ENCODE data around the gene EIF4EBP3. TPM values are rescaled to one million over a fixed set of nuclear protein-coding genes. Genes with fewer than 3 reads are reported as not detected.
"Not testable (repeated sequence)": the region's sequence is repeated elsewhere in the genome, so short reads cannot be mapped to it uniquely, and the experiment has no call there.

EIF4EBP3 gene
- total and polyA plus RNA-seq, 5 experiments from 2014 or later = 24.5 to 79.6 (median 50.4) TPM

- Mint-ChIP-seq H3K4me3 (no peak overlapping the region), H3K4me1 (no peaks in the 10 kb centered on the region), H3K36me3 (peaks cover 0 to 6% (median under 1%) of the 10 kb centered on the region in 3 donors), H3K27ac (peak overlapping the region in 1 of 10 donors; percentile 6), H3K27me3 (peaks cover 0 to 4% (median under 1%) of the 10 kb centered on the region in 5 donors), H3K9me3 (peaks cover 0 to 5% (median under 1%) of the 10 kb centered on the region in 9 donors)
- POLR2A ChIA-PET = no interaction called here
- DNase-seq (no peak), ATAC-seq (no peak)
These were observed 41.0 kb downstream of the EIF4EBP3 start for GRCh38 chr5:140588311-140589070.

DNA sequence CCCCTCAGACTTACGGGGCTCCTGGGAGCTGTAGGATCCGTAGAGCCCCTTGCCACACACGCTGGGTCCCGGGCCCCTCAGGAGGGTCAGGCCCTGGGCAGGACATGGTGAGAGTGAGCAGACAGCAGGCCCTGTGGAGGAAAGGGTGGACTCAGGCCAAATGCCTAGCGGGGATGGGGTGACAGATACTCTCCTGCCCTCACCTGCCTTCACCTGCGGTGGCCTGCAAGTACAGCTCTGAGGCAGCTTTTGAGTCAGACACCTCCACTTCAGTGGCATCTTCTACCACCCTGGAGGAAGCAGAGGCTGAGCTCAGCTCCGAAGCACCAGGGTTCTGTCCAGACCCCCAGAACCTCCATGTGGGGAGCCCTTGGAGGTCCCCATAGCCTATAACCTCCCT lies 43.4 kb downstream of the EIF4EBP3 start:
- Mint-ChIP-seq H3K9me3 (no peaks in the 10 kb centered on the region), H3K4me3 (no peak overlapping the region), H3K27ac (no peak overlapping the region), H3K36me3 (no peaks in the 10 kb centered on the region), H3K27me3 (peaks cover 0 to 5% (median 0%) of the 10 kb centered on the region in 5 donors), H3K4me1 (peaks cover 0 to 1% (median 0%) of the 10 kb centered on the region in 4 donors)
- ATAC-seq = no peak
- no peak for DNase-seq
- POLR2A ChIA-PET = no interaction called here

- H3K9me3 Mint-ChIP-seq = no peaks in the 10 kb centered on the region
- ATAC-seq (no peak), DNase-seq (no peak)
- no peak overlapping the region for H3K27ac Mint-ChIP-seq
- H3K4me1 Mint-ChIP-seq = peaks cover 0 to 1% (median 0%) of the 10 kb centered on the region in 4 donors
- peak overlapping the region in 1 of 10 donors; percentile 7 for H3K4me3 Mint-ChIP-seq
- no peaks in the 10 kb centered on the region for H3K36me3 Mint-ChIP-seq
- POLR2A ChIA-PET = no interaction called here
- peaks cover 0 to 5% (median 0%) of the 10 kb centered on the region in 5 donors for H3K27me3 Mint-ChIP-seq
These were observed 44.4 kb downstream of the EIF4EBP3 start for GRCh38 chr5:140591747-140592372.

GRCh38 chr5:140593070-140593469 lies 45.6 kb downstream of the EIF4EBP3 start:
- peak overlapping the region in 2 of 10 donors; percentile 23 to 28 for H3K4me3 Mint-ChIP-seq
- H3K4me1 Mint-ChIP-seq, POLR2A ChIA-PET, H3K36me3 Mint-ChIP-seq, H3K9me3 Mint-ChIP-seq, ATAC-seq, H3K27ac Mint-ChIP-seq, DNase-seq, H3K27me3 Mint-ChIP-seq: not testable (repeated sequence)

GRCh38 chr5:140594169-140594568 lies 46.7 kb downstream of the EIF4EBP3 start:
- Mint-ChIP-seq H3K27ac (no peak overlapping the region), H3K4me3 (no peak overlapping the region), H3K4me1 (peaks cover 0 to 1% (median 0%) of the 10 kb centered on the region in 4 donors), H3K27me3 (peaks cover 0 to 6% (median 4%) of the 10 kb centered on the region in 5 donors), H3K36me3 (no peaks in the 10 kb centered on the region), H3K9me3 (no peaks in the 10 kb centered on the region)
- DNase-seq = no peak
- no peak for ATAC-seq
- POLR2A ChIA-PET = no interaction called here

- ATAC-seq (no peak), DNase-seq (no peak)
- H3K36me3 Mint-ChIP-seq = no peaks in the 10 kb centered on the region
- POLR2A ChIA-PET = no interaction called here
- no peaks in the 10 kb centered on the region for H3K9me3 Mint-ChIP-seq
- no peak overlapping the region for H3K4me3 Mint-ChIP-seq
- peaks cover 0 to 1% (median 0%) of the 10 kb centered on the region in 4 donors for H3K4me1 Mint-ChIP-seq
- no peak overlapping the region for H3K27ac Mint-ChIP-seq
- H3K27me3 Mint-ChIP-seq = peaks cover 0 to 6% (median 4%) of the 10 kb centered on the region in 5 donors
These were observed 48.3 kb downstream of the EIF4EBP3 start for GRCh38 chr5:140595538-140596300.

DNA sequence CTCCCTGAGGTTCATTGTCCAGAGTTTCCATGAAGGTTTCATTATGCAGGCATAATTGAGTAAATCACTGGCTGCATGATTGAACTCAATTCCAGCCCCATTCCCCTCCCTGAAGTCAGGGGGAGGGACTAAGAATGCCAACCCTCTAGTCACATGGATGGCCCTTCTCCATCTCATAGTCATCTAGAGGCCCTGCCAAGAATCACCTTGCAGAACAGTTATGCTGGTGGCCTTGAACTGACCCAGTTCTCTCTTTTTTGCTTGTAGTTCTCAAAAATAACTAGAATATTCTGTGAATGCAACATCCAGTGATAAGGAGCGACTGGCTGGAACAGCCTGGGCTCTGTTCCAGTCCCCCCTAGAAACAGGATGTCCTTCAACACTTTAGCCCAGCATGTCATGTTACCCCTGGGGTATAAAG lies 48.9 kb downstream of the EIF4EBP3 start:
- DNase-seq = no peak
- peaks cover 0 to 1% (median 0%) of the 10 kb centered on the region in 4 donors for H3K4me1 Mint-ChIP-seq
- no peak overlapping the region for H3K4me3 Mint-ChIP-seq
- POLR2A ChIA-PET = no interaction called here
- no peak for ATAC-seq
- peaks cover 0 to 6% (median 4%) of the 10 kb centered on the region in 5 donors for H3K27me3 Mint-ChIP-seq
- no peaks in the 10 kb centered on the region for H3K36me3 Mint-ChIP-seq
- no peaks in the 10 kb centered on the region for H3K9me3 Mint-ChIP-seq
- H3K27ac Mint-ChIP-seq = no peak overlapping the region

DNA sequence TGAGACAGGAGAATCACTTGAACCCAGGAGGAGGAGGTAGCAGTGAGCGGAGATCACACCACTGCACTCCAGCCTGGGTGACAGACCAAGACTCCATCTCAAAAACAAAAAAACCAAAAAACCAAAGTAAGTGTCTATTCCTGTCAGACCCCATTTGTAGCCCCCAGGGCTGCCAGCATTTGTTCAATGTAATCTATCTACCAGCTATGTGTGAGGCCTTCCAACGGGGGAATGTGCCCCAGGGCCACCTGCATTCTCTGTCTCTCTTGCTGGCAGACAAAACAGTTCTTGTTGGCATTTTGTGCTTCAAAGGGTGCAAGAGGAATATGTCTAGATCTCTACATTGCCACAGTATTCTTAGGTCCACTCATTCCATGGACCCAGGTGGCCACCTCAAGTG lies 51.4 kb downstream of the EIF4EBP3 start:
- no peaks in the 10 kb centered on the region for H3K9me3 Mint-ChIP-seq
- POLR2A ChIA-PET = no interaction called here
- no peak overlapping the region for H3K27ac Mint-ChIP-seq
- peaks cover 0 to 6% (median 4%) of the 10 kb centered on the region in 5 donors for H3K27me3 Mint-ChIP-seq
- H3K4me3 Mint-ChIP-seq = no peak overlapping the region
- no peak for ATAC-seq
- DNase-seq = no peak
- H3K36me3 Mint-ChIP-seq = no peaks in the 10 kb centered on the region
- peaks cover 0 to 5% (median 0%) of the 10 kb centered on the region in 4 donors for H3K4me1 Mint-ChIP-seq

Small RNAs within 50 kb of the gene (microRNA-seq; reads per million reads assigned to microRNA genes)
- not detected for gene MIR6831 (ENCODE audit: borderline microRNAs expressed)

Other genes with a start within 250 kb of the EIF4EBP3 start
- gene PFDN1, start 244.6 kb upstream of the EIF4EBP3 start, total RNA-seq = 10 to 100 TPM; 24.8 to 30.0 TPM
- 100 to 1,000 TPM; 120 to 132 (median 129) TPM for gene PFDN1, start 244.6 kb upstream of the EIF4EBP3 start, polyA plus RNA-seq
- under 1 TPM; 0.30 to 0.44 TPM for gene HBEGF, start 201.1 kb upstream of the EIF4EBP3 start, total RNA-seq
- under 1 TPM in 1 of 3 donors, not detected in 2; 0.06 TPM for gene HBEGF, start 201.1 kb upstream of the EIF4EBP3 start, polyA plus RNA-seq
- gene SLC4A9, start 187.5 kb upstream of the EIF4EBP3 start, total RNA-seq = not detected
- not detected for gene SLC4A9, start 187.5 kb upstream of the EIF4EBP3 start, polyA plus RNA-seq
- 100 to 1,000 TPM; 218 to 235 TPM for gene ANKHD1, start 145.8 kb upstream of the EIF4EBP3 start, total RNA-seq
- 10 to 100 TPM; 54.9 to 82.8 (median 63.8) TPM for gene ANKHD1, start 145.8 kb upstream of the EIF4EBP3 start, polyA plus RNA-seq
- 10 to 100 TPM; 27.8 to 28.3 TPM for gene SRA1, start 9.8 kb downstream of the EIF4EBP3 start, total RNA-seq
- gene SRA1, start 9.8 kb downstream of the EIF4EBP3 start, polyA plus RNA-seq = 10 to 100 TPM; 26.7 to 37.5 (median 37.1) TPM
- 10 to 100 TPM; 75.6 to 77.5 TPM for gene APBB3, start 16.9 kb downstream of the EIF4EBP3 start, total RNA-seq
- gene APBB3, start 16.9 kb downstream of the EIF4EBP3 start, polyA plus RNA-seq = 1 to 10 TPM; 2.5 to 4.6 (median 3.7) TPM
- gene SLC35A4, start 17.2 kb downstream of the EIF4EBP3 start, total RNA-seq = 10 to 100 TPM; 53.6 to 58.3 TPM
- 100 to 1,000 TPM in 2 of 3 donors, 10 to 100 TPM in 1; 92.8 to 142 (median 113) TPM for gene SLC35A4, start 17.2 kb downstream of the EIF4EBP3 start, polyA plus RNA-seq
- gene CD14, start 85.5 kb downstream of the EIF4EBP3 start, total RNA-seq = 1 to 10 TPM; 4.5 to 4.6 TPM
- gene CD14, start 85.5 kb downstream of the EIF4EBP3 start, polyA plus RNA-seq = 1 to 10 TPM; 1.5 to 3.1 (median 2.1) TPM
- gene TMCO6, start 91.8 kb downstream of the EIF4EBP3 start, total RNA-seq = 10 to 100 TPM; 46.3 to 55.8 TPM
- 10 to 100 TPM; 11.5 to 20.5 (median 13.9) TPM for gene TMCO6, start 91.8 kb downstream of the EIF4EBP3 start, polyA plus RNA-seq
- 10 to 100 TPM; 43.6 to 44.3 TPM for gene NDUFA2, start 100.0 kb downstream of the EIF4EBP3 start, total RNA-seq
- 100 to 1,000 TPM; 137 to 167 (median 160) TPM for gene NDUFA2, start 100.0 kb downstream of the EIF4EBP3 start, polyA plus RNA-seq
- 100 to 1,000 TPM; 178 TPM for gene IK, start 100.2 kb downstream of the EIF4EBP3 start, total RNA-seq
- 100 to 1,000 TPM; 168 to 207 (median 200) TPM for gene IK, start 100.2 kb downstream of the EIF4EBP3 start, polyA plus RNA-seq
- gene WDR55, start 117.2 kb downstream of the EIF4EBP3 start, total RNA-seq = 10 to 100 TPM; 46.2 to 47.7 TPM
- 10 to 100 TPM in 1 of 3 donors, 1 to 10 TPM in 2; 9.2 to 15.6 (median 9.6) TPM for gene WDR55, start 117.2 kb downstream of the EIF4EBP3 start, polyA plus RNA-seq
- 1 to 10 TPM; 3.4 to 3.7 TPM for gene DND1, start 125.9 kb downstream of the EIF4EBP3 start, total RNA-seq
- under 1 TPM in 1 of 3 donors, not detected in 2; 0.17 TPM for gene DND1, start 125.9 kb downstream of the EIF4EBP3 start, polyA plus RNA-seq
- gene HARS1, start 143.7 kb downstream of the EIF4EBP3 start, total RNA-seq = 10 to 100 TPM; 83.6 to 84.1 TPM
- 10 to 100 TPM; 63.2 to 77.5 (median 65.3) TPM for gene HARS1, start 143.7 kb downstream of the EIF4EBP3 start, polyA plus RNA-seq
- 10 to 100 TPM; 63.5 to 68.0 TPM for gene HARS2, start 143.8 kb downstream of the EIF4EBP3 start, total RNA-seq
- gene HARS2, start 143.8 kb downstream of the EIF4EBP3 start, polyA plus RNA-seq = 10 to 100 TPM; 15.4 to 24.6 (median 20.1) TPM
- gene ZMAT2, start 152.8 kb downstream of the EIF4EBP3 start, total RNA-seq = 10 to 100 TPM; 55.8 to 59.6 TPM
- 10 to 100 TPM; 64.2 to 81.3 (median 77.0) TPM for gene ZMAT2, start 152.8 kb downstream of the EIF4EBP3 start, polyA plus RNA-seq
- gene PCDHA1, start 238.5 kb downstream of the EIF4EBP3 start, total RNA-seq = not detected
- not detected for gene PCDHA1, start 238.5 kb downstream of the EIF4EBP3 start, polyA plus RNA-seq
- gene PCDHA2, start 247.2 kb downstream of the EIF4EBP3 start, total RNA-seq = not detected
- not detected for gene PCDHA2, start 247.2 kb downstream of the EIF4EBP3 start, polyA plus RNA-seq

All from naive thymus-derived CD8-positive, alpha-beta T cell (primary cell).